BJ (cell line): Measurements from ENCODE around the gene HSD11B1. TPM values are rescaled to one million over a fixed set of nuclear protein-coding genes. Genes with fewer than 3 reads are reported as not detected.

ENCODE experiments used
- CTCF ChIA-PET: fragments of 350-600 bp; formaldehyde crosslinking; extraction: SDS; loops from one replicate; lab custom pipeline; 2021; ENCODE audit warnings: antibody characterized with exemption, inconsistent platforms; lab: Yijun Ruan, JAX
- POLR2A ChIA-PET: fragments of 300-600 bp; sonication (Branson Sonifier 250); formaldehyde crosslinking; extraction: SDS; loops from one replicate; lab custom pipeline; 2021; ENCODE audit warnings: antibody characterized with exemption; lab: Charles Lee
- DNase-seq: peaks from one replicate; pipeline ENCODE4 v3.0.0-alpha.2; 2011; ENCODE audit warnings: low read depth
- H3K27me3 ChIP-seq: 2 replicates; pipeline ENCODE4 v1.6.0; 2011; ENCODE audit warnings: low read length; ENCODE audit not compliant: control insufficient read depth, insufficient read depth
- H3K36me3 ChIP-seq: 2 replicates; pipeline ENCODE4 v1.5.1; 2011; ENCODE audit warnings: low read length; ENCODE audit not compliant: control insufficient read depth, insufficient read depth
- H3K4me3 ChIP-seq: 2 replicates; pipeline ENCODE4 v1.5.1; 2011; ENCODE audit warnings: low read depth, mild to moderate bottlenecking, control low read depth, low read length
- polyA plus RNA-seq: library from polyadenylated mRNA; depleted of rRNA; stranded (reverse); fragments of >200 nt; gene quantifications from 2 replicates; pipeline ENCODE4 v1.2.3, GENCODE V29; 2011
- TF ChIP-seq, protein P1 (sequence below): IDR thresholded peaks from 2 replicates; pipeline ENCODE4 v1.5.1; 2011; ENCODE audit warnings: low read depth, mild to moderate bottlenecking, control low read depth, inconsistent platforms, low read length, moderate library complexity; ENCODE audit not compliant: insufficient read depth

Gene HSD11B1
- polyA plus RNA-seq, 1 experiment = 0.15 TPM

DNA sequence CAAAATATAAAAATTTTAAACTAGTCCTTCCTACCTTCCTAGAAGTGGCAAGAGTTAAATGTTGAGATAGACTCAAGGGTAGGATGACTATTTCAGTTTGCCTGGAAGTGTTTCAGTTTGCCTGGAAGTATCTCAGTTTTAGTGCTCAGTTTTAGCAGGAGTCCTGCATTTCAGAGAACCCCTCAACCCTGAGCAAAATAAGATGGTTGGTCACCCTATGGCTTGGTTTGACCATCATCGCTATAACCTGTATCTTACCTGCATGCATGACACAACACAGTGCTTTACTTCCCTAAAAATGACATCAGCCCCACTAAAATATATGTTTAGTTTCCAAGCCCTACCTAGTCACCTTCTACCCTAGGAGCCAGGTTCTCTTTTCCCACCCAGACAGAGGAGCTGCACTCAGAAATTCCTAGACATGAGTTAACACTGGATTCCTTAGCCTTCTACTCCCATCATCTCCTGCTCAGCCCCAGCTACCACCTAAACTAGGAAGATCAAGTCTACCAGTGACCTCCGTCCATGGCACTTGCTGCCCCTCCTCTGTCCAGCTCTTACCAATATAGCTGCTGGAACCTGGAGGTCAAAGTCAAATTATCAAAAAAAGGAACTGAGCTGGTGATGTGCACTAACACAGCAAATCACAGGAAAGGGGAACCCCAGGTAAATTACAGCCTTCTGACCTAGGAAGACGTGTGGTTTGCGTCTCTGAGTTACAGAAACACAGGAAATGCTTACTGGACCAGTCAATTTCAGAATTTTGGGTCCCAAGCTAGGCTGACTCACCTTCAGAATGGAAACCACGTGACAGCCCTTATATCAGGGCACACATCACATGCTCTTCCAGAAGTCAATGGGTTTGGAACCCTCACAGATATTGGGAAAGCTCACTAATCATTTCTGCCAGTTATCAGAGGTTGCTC, 31.7 kb upstream of the HSD11B1 start:
- POLR2A ChIA-PET = no interaction called here
- Histone ChIP-seq H3K36me3 (no peaks in the 10 kb centered on the region), H3K4me3 (no peak overlapping the region), H3K27me3 (peaks cover 19% of the 10 kb centered on the region)
- no peak for DNase-seq
- CTCF ChIA-PET = interaction anchor here (0.9 to 1.3 kb wide), 4 partner anchors 9 to 103 kb away, joined by 3 read pairs; no protein-coding TSS in a partner anchor
- TF ChIP-seq, protein P1, sequence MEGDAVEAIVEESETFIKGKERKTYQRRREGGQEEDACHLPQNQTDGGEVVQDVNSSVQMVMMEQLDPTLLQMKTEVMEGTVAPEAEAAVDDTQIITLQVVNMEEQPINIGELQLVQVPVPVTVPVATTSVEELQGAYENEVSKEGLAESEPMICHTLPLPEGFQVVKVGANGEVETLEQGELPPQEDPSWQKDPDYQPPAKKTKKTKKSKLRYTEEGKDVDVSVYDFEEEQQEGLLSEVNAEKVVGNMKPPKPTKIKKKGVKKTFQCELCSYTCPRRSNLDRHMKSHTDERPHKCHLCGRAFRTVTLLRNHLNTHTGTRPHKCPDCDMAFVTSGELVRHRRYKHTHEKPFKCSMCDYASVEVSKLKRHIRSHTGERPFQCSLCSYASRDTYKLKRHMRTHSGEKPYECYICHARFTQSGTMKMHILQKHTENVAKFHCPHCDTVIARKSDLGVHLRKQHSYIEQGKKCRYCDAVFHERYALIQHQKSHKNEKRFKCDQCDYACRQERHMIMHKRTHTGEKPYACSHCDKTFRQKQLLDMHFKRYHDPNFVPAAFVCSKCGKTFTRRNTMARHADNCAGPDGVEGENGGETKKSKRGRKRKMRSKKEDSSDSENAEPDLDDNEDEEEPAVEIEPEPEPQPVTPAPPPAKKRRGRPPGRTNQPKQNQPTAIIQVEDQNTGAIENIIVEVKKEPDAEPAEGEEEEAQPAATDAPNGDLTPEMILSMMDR = no peak

DNA sequence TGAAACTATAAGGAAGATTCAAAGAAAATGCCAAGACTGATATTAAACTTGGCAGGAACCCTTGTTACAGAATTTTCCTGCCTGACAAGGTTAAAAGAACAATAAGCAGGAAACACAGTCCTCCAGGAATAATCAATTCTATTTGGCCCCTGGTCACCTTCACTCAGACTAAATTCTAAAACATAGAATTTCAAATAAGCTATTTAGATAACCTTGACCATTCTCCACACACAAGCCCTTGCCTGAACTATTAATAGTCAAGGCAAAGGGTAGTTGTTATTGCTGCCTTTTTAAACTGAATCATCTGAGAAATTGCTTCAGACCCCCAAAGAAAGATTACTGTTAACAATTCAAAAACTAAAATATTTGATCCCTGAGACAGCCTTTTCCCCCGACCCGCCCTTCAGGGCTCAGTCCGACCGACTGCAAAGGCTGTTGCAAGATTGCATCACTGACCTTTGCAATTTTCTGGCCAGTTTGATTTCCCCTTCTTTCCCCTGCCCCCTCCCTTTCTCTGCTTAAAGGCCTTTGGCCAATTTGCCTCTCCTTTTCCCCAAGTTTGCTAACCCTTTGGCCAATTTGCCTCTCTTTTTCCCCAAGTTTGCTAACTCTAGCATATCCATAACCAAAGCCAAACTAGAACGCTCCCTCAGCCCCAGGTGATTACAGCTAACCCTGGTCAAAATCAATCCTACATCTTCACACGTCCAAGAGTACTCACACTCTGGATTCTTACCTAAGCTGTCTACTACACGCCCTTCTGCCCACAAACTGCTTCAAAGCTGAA, 30.8 kb upstream of the HSD11B1 start:
- Histone ChIP-seq H3K27me3 (peaks cover 19% of the 10 kb centered on the region), H3K36me3 (no peaks in the 10 kb centered on the region), H3K4me3 (no peak overlapping the region)
- no peak for DNase-seq
- TF ChIP-seq, protein P1 = no peak
- ChIA-PET CTCF (interaction anchor here (0.9 to 1.6 kb wide), 5 partner anchors 8 to 104 kb away, joined by 3 to 6 read pairs (median 3); no protein-coding TSS in a partner anchor), POLR2A (no interaction called here)

DNA sequence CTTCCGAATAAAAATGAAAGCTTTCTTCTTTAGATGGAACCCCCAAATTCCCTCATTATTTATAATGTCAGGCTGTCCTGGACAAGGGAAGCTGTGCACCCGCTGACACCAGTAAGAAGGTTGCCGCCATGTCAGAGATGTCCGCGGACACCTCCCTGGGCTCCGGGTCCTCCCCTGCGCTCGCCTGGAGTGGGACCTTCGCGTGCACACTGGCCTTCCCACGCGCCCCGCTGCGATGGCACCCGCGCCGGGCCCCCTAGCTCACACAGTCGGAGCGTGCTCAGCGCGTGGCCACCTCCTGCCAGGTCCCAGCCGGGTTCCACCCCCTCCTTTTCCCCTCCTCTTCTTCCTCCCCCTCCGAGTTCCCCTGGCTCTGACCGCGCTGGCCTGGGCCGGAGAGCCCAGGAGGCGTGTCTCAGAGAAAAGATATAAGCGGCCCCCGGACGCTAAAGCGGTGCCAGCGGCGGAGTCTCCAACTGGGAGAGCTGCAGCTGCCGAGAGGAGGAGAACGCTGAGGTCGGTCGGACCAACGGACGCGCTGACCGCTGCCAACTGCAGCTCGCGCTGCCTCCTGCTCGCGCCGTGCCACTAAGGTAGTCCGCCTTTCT, 29.6 kb upstream of the HSD11B1 start, which contains the start of gene G0S2:
Gene G0S2, plus strand, starts transcription at position 456 of the 608 bp plus-strand sequence. CDS start 273 bp downstream, outside the sequence.
- Histone ChIP-seq H3K4me3 (peak within 1 kb of the TSS; percentile 39), H3K27me3 (peaks cover 16% of the 10 kb centered on the region), H3K36me3 (no peaks in the 10 kb centered on the region)
- POLR2A ChIA-PET = no interaction called here
- TF ChIP-seq, protein P1 = no peak
- CTCF ChIA-PET = interaction anchor here (0.8 to 1.7 kb wide), 6 partner anchors 15 to 29 kb away, joined by 3 to 6 read pairs (median 4); partner anchors contain the start of gene LAMB3
- DNase-seq = no peak

DNA sequence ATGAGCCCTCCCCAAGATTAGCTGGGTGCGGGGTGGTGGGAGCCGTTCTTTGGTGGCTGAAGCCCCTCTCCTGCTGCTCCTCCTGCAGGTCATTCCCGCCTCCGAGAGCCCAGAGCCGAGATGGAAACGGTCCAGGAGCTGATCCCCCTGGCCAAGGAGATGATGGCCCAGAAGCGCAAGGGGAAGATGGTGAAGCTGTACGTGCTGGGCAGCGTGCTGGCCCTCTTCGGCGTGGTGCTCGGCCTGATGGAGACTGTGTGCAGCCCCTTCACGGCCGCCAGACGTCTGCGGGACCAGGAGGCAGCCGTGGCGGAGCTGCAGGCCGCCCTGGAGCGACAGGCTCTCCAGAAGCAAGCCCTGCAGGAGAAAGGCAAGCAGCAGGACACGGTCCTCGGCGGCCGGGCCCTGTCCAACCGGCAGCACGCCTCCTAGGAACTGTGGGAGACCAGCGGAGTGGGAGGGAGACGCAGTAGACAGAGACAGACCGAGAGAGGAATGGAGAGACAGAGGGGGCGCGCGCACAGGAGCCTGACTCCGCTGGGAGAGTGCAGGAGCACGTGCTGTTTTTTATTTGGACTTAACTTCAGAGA, 29.0 kb upstream of the HSD11B1 start:
- POLR2A ChIA-PET = no interaction called here
- no peak for DNase-seq

More for the DNA sequence above, 29.0 kb upstream of the HSD11B1 start:
- Histone ChIP-seq H3K27me3 (peaks cover 16% of the 10 kb centered on the region), H3K36me3 (no peaks in the 10 kb centered on the region), H3K4me3 (peak overlapping the region; percentile 39)
- TF ChIP-seq, protein P1 = no peak
- CTCF ChIA-PET = interaction anchor here (0.8 to 1.7 kb wide), 5 partner anchors 15 to 29 kb away, joined by 3 to 6 read pairs (median 4); partner anchors contain the start of gene LAMB3
